Activated gamma-delta T cell treated with Interleukin-2 at 50 U/mL for 16 hours (primary cell): Measurements from ENCODE around the gene NECTIN4.

Experiments
- DNase-seq: peaks from one replicate; pipeline ENCODE4 v3.0.0-alpha.2; 2020

Gene NECTIN4

DNA sequence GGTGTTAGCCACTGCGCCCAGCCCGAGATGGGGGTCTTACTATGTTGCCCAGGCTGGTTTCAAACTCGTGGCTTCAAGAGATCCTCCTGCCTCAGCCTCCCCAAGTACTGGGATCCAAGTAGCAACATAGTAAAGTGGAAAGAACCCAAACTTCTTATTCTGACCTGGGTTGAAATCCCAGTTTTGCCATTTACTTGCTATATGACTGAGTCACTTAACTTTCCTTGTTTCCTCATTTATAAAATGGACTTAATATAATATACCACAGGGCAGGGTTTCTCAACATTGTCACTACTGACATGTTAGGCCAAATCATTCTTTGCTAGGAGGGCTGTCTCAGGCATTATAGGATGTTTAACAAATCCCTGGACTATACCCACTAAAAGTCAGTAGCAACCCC is 21.8 kb upstream of the NECTIN4 start:
- DNase-seq = no peak

DNA sequence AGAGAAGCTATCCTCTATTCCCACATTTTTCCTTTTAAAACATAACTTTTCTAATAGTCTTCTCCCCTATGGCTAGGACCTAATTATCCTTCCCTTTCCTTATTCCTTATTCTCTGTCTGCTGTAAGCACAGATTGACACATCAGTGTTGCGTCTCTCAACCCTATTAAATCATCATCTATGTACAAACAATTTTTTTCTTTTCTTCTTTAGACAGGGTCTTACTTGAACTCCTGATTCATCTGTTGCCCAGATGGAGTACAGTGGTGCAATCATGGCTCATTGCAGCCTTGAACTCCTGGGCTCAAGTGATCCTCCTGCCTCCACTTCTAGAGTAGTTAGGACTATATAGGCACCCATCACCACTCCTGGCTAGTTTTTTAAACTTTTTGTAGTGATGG is 17.1 kb upstream of the NECTIN4 start:
- no peak for DNase-seq

DNA sequence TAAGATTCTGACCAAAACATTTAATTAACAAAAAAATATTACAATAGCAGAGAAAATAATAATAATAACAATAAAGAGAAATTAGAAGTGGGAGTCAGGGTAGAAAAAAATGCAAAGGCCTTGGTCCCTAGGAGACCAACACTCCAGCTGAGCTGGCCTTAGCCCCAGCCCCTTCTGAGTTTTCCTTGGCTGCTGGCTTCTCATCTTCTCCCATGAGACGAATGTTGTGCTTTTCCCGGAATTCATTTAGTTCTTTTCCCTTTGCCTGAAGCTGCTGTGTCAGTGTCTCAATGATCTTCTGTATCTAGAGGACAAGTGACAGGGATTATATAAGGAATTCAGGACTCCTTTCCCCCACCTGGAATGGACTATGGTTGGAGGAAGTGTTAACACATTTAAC is 11.2 kb upstream of the NECTIN4 start:
- DNase-seq = no peak

DNA sequence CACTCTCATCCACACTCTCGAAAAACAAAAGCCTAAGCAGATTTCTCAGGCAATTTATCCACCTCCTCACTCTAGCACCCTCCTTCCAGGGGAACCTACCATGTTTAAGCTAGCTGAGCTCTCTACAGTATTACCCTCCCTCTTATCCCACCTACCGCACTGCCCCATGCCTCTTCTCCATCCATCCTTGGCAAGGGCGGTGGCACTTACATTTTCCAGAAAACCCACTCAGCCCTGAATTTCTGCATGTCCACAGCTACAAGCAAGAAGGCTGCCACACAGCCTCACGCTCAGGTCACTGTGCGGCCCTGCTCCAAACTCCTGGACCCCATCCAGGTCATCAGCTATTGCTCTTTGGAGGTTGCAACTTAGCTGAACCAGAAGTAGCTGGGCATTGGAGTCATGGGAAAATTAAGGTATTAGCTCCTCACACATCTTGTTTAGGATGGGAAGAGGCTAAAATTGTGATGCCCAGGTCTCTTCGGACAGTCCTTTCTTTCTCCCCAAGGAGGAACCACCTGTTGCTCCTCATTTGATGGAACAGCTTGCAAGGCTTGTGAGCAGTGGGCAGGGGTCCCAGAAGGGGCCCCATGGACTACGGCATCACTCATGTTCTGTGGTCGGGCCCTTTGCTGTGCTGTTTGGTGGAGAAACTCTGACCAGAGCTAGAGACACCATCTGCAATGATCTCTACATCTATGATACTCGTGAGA is 9.9 kb upstream of the NECTIN4 start:
- no peak for DNase-seq

DNA sequence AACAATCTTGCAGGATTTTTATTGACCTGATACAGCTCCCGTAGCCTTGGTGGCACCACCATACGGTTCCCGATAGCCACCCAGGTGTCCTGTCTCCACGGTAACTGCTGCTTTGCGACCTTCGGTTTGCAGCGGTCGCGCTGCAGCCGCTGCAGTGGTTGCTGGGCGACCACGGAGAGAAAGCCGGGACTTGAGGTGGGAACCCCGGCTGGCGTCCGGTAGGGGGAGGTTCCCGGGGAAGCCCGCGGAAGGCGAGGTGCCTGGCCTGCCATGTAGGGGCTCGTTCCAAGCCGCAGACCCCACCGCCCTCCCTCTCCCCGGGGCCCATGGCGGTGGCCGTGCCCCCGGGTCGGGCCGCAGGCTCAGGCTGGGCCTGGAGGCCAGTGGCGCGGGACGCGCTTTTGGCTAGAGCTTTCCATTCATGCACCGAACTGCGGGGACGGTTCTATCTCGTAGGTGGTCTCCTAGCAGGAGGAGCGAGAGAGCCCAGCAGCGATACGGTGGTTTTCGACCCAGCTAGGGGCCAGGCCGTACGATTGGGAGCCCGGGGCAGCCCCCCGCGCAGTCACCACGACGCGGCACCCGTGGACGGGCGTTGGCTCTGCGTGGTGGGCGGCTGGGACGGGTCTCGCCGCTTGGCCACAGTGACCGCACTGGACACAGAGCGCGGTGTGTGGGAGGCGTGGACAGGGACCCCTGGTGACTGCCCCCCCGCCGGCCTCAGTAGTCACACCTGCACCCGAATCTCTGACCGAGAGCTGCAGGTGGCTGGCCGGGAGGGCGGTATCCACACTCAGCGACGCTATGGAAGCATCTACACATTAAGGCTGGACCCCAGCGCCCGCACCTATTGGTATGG is 9.1 kb upstream of the NECTIN4 start, which contains the start of gene KLHDC9:
TSS of gene KLHDC9 (plus strand) at position 152 of the 859 bp plus-strand sequence. CDS start at position 327, 175 bp downstream.
- DNase-seq = peak; percentile 70

DNA sequence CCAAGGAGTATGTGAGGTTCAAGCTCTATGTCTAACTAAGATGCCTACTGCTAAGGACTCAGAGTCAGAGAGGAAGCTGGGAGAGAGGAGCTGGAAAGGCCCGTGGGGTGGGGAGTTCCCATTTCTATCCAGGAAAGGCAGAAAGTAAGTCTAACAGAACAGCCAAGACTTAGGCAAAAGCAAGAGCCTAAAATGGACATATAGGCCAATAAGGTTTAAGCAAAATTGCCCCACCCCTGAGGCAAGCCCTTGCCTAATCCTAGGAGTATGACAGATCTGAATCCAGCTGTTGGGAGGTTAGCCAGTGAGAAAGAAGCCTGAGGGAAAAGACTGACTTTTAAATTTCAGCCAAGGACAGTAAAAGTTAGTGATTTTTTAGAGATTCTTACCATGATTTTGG is 7.2 kb upstream of the NECTIN4 start:
- DNase-seq = no peak

DNA sequence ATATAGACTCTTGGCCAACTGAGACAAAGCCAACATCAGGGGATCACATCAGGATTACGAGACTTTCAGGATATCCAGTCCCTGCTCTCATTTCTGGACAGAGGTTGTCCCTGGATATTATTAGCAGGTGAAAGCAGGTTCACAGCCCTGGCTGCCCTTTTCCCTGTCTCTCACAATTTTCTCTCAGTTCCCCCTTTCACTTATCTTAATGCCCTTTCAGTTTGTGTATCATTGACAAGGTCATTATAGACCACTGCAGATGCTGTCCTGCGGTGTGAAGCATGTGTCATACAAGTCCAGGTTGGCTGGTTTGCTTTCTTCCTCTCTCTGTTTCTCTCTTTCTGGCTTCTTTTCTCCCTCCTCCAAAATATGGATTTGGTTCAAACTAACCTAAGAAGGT is 6.7 kb upstream of the NECTIN4 start:
- DNase-seq = no peak

DNA sequence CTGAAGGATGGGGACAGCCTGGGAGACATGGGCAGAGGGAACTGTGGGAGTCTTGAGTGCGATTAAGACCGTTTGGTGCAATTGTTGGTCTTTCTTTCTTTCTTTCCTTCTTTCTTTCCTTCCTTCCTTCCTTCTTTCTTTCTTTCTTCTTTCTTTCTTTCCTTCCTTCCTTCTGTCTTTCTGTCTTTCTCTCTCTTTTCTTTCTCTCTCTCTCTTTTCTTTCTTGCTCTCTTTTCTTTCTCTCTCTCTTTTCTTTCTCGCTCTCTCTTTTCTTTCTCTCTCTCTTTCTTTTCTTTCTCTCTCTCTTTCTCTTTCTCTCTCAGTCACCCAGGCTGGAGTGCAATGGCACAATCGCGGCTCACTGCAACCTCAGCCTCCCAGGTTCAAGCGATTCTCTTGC is 5.9 kb upstream of the NECTIN4 start:
- no peak for DNase-seq

DNA sequence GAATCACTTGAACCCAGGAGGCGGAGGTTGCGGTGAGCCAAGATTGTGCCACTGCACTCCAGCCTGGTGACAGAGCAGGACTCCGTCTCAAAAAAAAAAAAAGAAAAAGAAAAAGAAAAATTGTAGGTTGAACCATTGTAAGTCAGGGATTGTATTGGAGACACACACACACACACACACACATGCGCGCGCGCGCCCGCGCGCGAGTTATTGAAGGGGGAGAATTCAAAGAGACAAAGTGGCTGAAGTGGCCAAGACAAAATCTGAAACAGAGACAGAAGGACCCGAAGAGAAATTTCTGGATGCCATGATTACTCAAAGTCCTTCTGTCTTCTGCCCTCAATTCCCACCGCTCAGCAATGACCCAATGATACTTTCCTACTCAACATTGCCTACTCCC is 5.1 kb upstream of the NECTIN4 start:
- DNase-seq = no peak

DNA sequence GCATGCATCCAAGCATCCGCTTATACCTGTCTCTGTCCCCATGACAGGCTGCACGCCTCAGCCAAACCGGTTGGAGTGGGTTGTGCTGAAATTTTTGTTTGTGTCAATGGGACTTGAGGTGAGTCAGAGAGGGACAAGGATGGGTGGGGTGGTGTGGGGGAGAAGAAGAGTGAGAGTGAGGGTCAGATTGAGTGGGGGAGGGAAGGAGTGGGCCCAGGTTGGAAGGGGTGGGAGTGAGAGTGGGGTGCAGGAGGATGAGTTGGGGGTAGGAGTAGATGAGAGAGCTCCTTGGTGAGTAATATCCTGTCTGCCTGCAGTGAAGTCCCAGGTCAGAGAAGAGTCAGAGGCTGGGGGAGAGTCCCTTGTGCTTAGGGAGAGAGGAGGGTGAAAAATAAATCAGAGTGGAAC is 3.3 kb upstream of the NECTIN4 start:
- no peak for DNase-seq

DNA sequence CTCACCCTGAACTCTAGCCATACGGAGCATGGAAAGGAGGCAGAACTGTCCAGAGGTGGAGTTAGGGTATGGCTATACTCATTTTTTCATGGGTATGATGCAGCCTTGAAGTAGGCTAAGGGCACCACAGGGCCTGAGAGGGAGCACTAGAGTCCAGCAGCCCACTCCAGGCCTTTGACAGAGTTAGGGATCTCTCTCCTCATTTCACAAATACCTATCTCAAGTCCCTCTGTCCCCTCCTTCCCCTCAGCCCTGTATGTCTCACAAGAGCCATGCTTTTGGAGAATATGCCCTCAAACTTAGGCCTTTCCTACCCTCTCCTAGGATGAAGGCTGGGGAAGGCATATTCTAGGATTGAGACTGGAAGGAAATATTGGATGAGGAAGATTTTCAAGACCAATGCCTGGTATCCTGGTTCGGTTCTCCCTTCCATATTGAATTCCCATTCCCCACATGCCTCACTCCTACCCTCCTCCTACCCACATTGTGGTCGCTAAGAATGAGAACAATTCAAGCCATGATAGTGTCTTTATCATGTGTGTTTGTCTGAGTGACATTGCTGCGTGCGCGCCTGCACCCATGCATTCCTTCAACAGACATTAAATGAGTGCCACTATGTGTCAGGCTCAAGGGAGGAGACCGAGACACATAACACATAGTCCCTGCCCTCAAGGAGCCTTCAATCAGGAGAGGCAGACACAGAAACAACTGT is 2.6 kb upstream of the NECTIN4 start:
- no peak for DNase-seq

DNA sequence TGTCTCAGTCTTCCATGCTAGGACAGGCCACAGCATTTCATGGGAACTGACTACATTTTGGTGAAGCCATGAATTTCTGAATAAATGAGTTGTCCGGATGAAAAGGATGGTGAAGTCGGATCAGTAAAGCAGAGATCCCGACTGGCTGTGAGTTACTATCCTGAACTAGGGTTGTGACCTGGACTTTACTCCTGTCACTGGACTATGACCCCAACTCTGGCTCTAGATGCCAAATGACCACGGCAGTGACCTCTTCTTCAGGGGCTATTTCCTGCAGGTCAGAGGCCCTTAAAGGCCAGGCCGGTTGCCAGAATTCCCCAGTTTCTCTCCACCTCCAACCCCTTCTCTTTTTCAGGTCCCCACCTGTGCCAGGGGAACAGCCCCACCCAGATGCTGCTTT is 1.7 kb upstream of the NECTIN4 start:
- DNase-seq = no peak

DNA sequence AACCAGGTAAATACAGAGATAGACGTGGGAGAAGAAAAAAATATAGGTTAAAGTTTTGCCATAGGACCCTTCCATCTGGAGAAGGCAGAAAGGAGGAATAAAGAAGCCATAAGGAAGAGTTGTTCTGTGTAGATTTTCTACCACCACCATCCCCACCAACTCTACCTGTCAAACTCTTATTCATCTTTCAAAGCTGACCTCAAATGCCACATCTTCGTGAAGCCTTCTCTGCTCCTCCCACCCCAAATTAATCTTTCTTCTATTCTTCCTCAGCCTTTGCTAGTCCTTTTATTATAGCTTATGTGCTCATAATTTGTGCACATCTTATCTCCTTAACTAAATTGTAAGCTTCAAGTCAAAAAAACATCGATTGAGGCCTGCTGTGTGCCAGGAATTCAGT is 1.3 kb upstream of the NECTIN4 start:
- DNase-seq = no peak

DNA sequence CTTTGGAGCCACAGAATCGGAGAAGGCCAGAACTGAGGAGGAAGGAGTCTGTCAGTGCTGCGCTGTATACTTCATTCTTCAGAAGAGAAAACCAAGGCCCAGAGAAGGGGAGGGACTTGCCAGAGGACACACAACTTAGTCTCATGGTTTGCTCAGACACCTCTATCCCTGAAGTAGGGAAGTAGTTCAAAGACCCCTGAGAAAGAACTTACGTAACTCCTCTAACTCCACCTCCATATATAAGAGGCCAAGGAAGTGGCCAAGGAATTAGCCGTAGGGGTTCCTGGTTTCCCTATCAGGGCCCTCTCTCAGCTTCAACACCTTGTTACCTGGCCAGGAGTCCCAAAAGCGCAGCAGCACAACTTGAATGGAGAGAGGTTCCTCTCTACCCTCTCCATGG is 580 bp upstream of the NECTIN4 start:
- DNase-seq = no peak

DNA sequence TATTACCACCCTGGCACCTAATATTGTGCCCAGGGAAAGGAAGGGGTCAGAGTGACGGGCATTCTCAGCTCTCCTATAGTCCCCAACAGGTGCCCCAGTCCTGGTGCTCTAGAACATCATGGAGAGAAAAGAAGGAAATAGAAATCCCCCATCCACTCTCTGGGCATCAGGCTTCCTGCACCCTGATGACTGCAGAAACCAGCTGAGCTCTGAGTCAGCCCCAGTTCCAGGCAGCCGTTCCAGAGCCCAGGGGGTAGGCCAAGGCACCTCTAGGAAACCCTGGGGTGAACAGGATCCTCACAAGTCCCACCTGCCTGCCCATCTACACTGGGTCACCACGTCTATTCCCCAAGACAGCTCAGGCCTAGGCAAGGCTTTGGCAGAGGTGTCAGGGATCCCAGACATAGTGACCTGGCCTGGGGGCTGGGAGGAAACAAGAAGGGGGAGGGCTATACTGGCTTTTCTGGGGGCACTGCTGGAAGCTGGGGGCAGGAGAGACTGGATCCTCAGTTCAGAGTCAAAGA is 709 bp downstream of the NECTIN4 start:
- DNase-seq = no peak

DNA sequence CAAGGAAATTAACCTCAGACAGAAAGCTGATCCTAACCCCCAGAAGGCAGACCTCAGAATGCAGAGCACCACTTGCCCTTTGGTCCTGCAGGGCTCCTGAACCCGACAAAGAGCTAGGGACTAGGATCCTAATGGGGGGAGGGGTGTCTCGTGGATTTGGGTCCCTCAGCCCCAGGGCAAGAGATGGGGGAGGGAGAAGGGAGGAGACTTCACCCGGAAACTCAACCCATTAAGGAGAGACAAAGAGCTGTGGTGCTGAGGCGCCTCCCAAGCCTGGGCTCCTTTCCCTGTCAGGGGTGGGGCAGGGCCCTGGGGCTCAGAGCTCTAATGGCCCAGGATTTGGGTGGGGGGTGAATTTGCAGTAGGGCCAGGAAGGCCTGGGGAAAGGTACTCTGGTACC is 2.9 kb downstream of the NECTIN4 start:
- no peak for DNase-seq

DNA sequence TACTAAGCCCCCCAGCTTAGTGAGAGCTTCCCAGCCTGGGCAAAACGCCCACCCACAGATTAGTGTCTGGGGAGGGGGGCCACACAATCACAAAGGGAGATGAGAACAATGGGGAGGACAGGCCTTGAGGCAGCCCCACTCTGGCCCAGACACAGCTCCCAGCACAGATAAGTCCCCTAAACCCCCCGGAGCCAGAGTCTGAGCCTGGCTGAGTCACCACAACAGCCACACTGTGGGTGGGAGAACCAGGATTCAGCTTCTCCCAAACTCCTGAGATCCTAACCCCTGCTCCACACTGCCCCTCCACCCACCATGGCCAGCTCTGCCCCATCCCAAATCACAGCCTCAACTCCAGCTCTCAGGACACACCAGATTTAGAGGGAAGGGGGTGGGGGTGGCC is 4.2 kb downstream of the NECTIN4 start:
- DNase-seq = no peak

DNA sequence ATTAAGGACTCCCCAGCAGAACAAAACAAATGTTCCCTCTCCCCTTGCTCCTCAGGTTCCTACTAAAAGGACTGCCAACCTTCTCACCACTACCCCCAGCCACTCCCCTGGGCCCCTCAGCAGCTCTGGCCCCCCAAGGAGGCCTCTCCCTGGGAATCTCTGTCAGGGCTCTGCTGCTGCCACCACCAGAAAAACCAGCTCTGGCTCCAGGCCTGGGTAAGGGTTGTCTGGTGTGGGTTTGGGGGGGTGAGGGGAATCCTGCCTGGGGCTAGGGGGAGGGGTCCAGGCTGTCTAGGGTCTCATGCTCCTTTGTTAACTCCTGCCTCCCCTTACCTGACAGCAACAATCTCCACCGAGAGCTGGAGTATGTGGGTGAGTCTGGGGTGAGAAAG is 4.8 kb downstream of the NECTIN4 start:
- DNase-seq = no peak

DNA sequence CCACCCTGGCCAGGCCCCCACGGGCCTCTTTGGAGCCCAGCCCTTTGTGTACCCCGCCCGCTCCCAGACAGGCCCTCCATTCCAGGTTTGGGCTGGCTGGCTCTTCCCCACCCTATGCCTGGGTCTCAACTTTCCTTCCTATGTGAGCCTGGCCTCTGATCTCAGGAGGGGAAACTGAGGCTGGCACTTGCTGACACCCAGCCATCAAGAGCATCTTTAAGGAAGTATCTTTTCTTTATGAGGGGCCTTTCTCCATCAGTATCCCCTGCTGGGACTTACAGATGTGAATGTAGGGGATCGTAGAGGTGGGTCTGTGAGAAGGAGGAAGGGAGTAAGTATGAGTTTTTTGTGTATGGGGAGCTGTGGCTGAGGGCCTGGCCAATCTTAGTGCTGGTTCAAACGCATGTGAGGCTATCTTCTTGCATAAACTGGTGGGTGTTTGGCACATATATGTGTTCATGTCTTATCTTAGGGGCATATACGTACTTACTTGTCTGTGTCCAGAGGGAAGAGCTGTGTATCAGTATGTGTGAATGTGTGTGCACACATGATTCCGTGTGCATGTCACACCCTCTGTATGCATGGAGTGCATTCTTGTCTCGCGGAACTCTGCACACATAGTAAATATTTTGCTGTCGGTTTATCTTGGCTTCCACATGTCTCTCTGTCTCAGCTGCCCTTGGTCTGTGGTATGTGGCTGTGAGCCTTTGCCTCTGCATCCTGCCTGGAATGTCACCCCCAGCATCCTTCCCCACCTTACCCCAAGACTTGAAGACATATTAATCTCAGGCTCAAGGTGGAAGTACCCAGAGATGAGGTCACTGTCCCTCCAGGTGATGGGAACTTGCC is 5.4 kb downstream of the NECTIN4 start:
- DNase-seq = no peak

DNA sequence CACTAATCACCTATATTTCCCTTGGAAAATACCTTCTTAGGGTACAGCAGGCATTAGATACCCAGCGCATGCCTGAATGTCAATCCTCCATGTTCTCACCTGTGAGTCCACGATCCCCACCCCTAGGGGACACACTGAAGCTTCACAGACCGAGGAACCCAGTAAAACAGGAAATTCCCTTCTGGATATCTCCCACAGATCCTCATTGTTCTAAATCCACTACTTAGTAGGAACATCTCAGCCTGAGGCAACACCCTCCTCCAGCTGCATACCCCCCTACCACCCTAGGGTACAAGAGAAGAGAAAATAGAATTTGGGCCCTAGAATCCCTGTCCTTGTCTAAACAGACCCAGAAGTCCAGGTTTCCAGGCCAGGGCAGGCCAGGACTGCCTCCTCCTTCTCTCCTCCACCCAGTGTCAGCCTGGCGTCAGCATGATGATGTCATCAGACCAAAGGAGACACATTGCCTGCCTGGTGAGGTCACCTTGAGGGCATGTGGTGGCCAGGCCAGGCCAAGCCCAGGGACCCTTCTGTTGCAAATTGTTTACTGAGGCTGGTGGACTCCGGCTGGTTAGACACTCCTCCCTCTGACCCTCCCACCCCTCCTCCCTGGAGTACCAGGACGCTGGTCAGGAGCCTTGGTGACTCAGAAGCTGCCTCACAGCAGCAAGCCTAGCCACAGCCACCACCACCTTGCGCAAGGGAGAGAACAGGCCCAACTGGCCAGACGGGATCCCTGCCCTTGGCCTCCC is 6.2 kb downstream of the NECTIN4 start:
- DNase-seq = no peak

DNA sequence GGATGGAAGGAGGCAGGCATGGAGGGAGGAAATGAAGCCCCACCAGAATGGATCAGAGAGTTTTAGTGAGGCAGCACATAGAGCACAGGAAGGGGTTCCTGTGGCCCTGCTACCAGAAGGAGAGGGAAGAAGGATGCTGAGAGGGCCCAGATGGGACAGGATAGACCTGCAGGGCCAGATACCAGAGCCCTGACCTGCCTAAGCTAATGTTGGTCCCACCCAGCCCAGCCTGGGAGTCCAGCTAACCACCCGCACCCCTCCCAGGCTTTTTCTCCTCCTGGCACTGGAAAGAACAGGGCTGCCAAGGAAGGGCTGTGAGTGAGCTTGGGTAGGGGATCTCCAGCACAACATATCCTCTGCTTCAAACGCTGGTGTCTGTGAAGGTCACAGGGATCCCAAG is 6.9 kb downstream of the NECTIN4 start:
- no peak for DNase-seq

DNA sequence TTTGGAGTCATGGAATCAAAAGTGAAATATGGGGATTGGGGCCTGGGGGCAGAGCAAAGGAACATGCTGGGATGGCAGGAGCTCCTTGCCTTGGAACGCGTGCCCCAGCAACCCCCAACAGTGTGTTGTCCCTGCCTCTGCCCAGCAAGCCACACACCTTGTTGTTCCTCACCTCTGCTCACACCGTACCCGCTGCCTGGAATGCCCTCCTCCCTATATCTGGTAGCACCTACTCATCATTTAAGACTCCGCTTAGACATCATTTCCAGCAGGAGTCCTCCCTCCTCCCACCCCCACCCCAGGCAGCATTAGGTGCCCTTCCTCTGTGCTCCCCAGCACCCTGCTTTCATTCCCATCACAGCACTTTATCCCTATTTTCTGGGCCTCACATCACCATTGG is 7.8 kb downstream of the NECTIN4 start:
- DNase-seq = no peak
